CD4-positive, alpha-beta T cell (primary cell): Measurements from ENCODE around the gene MAPKAP1. TPM values are rescaled to one million over a fixed set of nuclear protein-coding genes. Genes with fewer than 3 reads are reported as not detected.

Experiments
- ATAC-seq: fragments of 200-7000 bp; cut with Tn5 transposase; one replicate; pipeline ENCODE4 v1.10.0; 2022; ENCODE audit warnings: mild to moderate bottlenecking; ENCODE audit not compliant: poor library complexity
- CTCF ChIA-PET: fragments of 350-600 bp; sonication (Branson Sonifier 250); formaldehyde crosslinking; loops from one replicate; lab custom pipeline; 2021; ENCODE audit warnings: antibody characterized with exemption, inconsistent platforms; lab: Charles Lee
- POLR2A ChIA-PET: fragments of 350-600 bp; sonication (Branson Sonifier 250); formaldehyde crosslinking; loops from one replicate; lab custom pipeline; 2021; ENCODE audit warnings: antibody characterized with exemption, inconsistent platforms; lab: Charles Lee
- DNase-seq, 14 experiments: peaks; one replicate each; pipeline ENCODE4 v3.0.0-alpha.2; 2013 to 2020; ENCODE audit warnings: mixed read lengths in 2 of 14
- H3K27ac ChIP-seq, 2 donors: one replicate each; pipeline versions ENCODE4 v1.5.1 to v1.7.0; 2013; ENCODE audit warnings: low read length in 2 of 2, low read depth in 1 of 2, mild to moderate bottlenecking in 1 of 2
- H3K27me3 ChIP-seq, 2 experiments: 1 replicate in 1 of 2; 2 replicates in 1 of 2; pipeline versions ENCODE4 v1.6.1 to v1.7.0; 2013; ENCODE audit warnings: low read length in 2 of 2, control low read depth in 1 of 2, mild to moderate bottlenecking in 1 of 2, moderate library complexity in 1 of 2; ENCODE audit not compliant: insufficient read depth in 2 of 2, control insufficient read depth in 1 of 2
- H3K36me3 ChIP-seq: one replicate; pipeline ENCODE4 v1.6.1; 2013; ENCODE audit warnings: low read length, control low read depth; ENCODE audit not compliant: insufficient read depth
- H3K4me1 ChIP-seq: one replicate; pipeline ENCODE4 v1.6.1; 2013; ENCODE audit warnings: low read length, control low read depth; ENCODE audit not compliant: insufficient read depth
- H3K4me3 ChIP-seq: one replicate; pipeline ENCODE4 v1.5.1; 2013; ENCODE audit warnings: mild to moderate bottlenecking, low read length, moderate library complexity
- H3K9me3 ChIP-seq, 2 experiments: 1 replicate in 1 of 2; 2 replicates in 1 of 2; pipeline versions ENCODE4 v1.6.1 to v1.7.0; 2013; ENCODE audit warnings: low read length in 2 of 2, mild to moderate bottlenecking in 2 of 2, control low read depth in 1 of 2, moderate library complexity in 1 of 2; ENCODE audit not compliant: control insufficient read depth in 1 of 2, insufficient read depth in 1 of 2
- H3K27ac Mint-ChIP-seq: one replicate; pipeline ENCODE4 v1.8.0; 2020; ENCODE audit warnings: mixed read lengths
- H3K27me3 Mint-ChIP-seq: one replicate; pipeline ENCODE4 v1.8.0; 2021; ENCODE audit warnings: mixed read lengths
- H3K36me3 Mint-ChIP-seq: one replicate; pipeline ENCODE4 v1.8.0; 2021; ENCODE audit warnings: low read depth, mixed read lengths
- H3K4me1 Mint-ChIP-seq: one replicate; pipeline ENCODE4 v1.8.0; 2021; ENCODE audit warnings: low read depth, mixed read lengths
- H3K4me3 Mint-ChIP-seq: one replicate; pipeline ENCODE4 v1.8.0; 2020; ENCODE audit warnings: mild to moderate bottlenecking, mixed read lengths
- H3K9me3 Mint-ChIP-seq: one replicate; pipeline ENCODE4 v1.8.0; 2020; ENCODE audit warnings: mixed read lengths
- intact Hi-C, 2 experiments: fragments of 100-400 bp; cut with DNase I in 1 of 2; cut with micrococcal nuclease in 1 of 2; formaldehyde crosslinking; loops; one replicate each; pipeline versions ENCODE4 v1.15.1 to v1.9.0; 2023 to 2025; cut with DNase I, micrococcal nuclease
- total RNA-seq, 174 experiments: library from RNA in 2 of 174; stranded (reverse) in 2 of 174; gene quantifications; one replicate each; pipeline ENCODE4 v1.2.3 and lab custom pipeline; 2021 to 2026
- TF ChIP-seq, protein P1 (sequence below): fragments of 200-600 bp; IDR thresholded peaks from one replicate; pipeline ENCODE4 v1.8.0; 2022; ENCODE audit warnings: antibody characterized with exemption, mild to moderate bottlenecking

The MAPKAP1 gene
- total RNA-seq, 2 experiments from 2014 or later = 40.3 to 44.9 TPM

DNA sequence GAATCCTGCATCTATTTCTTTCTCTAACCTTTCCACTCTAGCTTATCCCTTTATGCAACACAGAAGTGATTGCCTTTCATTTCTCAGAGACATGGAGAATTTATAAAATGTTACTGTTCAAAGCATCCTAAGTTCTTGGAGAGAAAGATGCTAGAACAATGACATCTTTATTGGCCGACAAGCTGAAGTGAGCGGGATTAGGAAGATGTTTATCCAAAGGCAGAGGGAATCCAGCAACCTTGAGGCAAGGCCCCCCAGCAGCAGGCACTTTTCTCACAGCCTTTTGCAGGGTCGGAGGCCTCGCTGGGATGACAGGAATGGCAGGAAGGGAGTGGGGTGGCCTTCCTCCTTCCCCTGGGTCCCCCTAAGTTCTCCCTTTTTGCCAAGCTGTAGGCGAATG is 240.6 kb downstream of the MAPKAP1 start:
- no peak overlapping the region for H3K27ac Mint-ChIP-seq
- Histone ChIP-seq H3K27me3 (no peaks in the 10 kb centered on the region), H3K9me3 (no peaks in the 10 kb centered on the region), H3K36me3 (peaks cover 43% of the 10 kb centered on the region), H3K27ac (no peak overlapping the region), H3K4me1 (no peaks in the 10 kb centered on the region), H3K4me3 (no peak overlapping the region)
- peaks cover 64% of the 10 kb centered on the region for H3K36me3 Mint-ChIP-seq
- ChIA-PET POLR2A (no interaction called here), CTCF (no interaction called here)
- no peak for ATAC-seq
- no peaks in the 10 kb centered on the region for H3K9me3 Mint-ChIP-seq
- TF ChIP-seq, protein P1, sequence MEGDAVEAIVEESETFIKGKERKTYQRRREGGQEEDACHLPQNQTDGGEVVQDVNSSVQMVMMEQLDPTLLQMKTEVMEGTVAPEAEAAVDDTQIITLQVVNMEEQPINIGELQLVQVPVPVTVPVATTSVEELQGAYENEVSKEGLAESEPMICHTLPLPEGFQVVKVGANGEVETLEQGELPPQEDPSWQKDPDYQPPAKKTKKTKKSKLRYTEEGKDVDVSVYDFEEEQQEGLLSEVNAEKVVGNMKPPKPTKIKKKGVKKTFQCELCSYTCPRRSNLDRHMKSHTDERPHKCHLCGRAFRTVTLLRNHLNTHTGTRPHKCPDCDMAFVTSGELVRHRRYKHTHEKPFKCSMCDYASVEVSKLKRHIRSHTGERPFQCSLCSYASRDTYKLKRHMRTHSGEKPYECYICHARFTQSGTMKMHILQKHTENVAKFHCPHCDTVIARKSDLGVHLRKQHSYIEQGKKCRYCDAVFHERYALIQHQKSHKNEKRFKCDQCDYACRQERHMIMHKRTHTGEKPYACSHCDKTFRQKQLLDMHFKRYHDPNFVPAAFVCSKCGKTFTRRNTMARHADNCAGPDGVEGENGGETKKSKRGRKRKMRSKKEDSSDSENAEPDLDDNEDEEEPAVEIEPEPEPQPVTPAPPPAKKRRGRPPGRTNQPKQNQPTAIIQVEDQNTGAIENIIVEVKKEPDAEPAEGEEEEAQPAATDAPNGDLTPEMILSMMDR = no peak
- DNase-seq = no peak
- intact Hi-C loops = no loop called here
- H3K27me3 Mint-ChIP-seq = no peaks in the 10 kb centered on the region
- no peaks in the 10 kb centered on the region for H3K4me1 Mint-ChIP-seq
- H3K4me3 Mint-ChIP-seq = no peak overlapping the region

DNA sequence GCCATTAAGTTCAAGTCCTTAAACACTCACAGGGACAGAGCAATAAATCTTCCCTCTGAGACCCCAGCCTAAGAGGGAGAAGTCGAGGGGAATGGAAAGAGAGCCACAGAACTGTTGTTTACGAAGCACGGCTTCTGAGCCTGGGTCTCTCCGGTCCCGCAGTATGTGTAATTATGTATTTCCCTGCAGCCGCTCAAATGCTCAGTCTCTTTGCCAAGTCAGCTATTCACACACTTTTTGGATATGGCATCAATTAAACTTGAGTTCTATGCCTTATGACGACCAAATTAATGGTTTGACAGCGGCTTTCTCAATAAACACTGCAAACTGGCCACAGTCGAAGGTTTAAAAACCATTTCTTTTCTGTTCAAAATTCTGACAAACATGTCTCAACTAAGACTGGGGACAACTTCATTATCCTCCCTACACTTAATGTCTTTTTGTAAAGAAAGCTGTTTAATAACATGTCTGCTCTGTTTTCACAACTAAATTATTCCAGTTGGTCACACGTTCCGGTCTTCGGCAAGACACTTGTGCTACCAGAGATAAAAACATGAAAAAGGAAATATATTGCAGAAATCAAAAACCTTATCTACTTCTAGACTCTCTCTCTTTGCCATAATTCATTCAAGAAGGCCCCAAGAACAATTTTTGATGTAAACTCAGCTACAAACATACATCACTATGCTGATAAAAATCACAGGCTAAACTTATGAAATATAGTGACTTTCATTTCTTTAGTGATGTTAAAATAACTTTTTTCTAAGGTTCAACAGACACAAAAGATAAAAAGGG is 242.2 kb downstream of the MAPKAP1 start:
- no peak overlapping the region for H3K27ac Mint-ChIP-seq
- Histone ChIP-seq H3K9me3 (peaks cover 0 to under 1% of the 10 kb centered on the region in 2 experiments), H3K4me3 (no peak overlapping the region), H3K36me3 (peaks cover 42% of the 10 kb centered on the region), H3K4me1 (no peaks in the 10 kb centered on the region), H3K27ac (no peak overlapping the region), H3K27me3 (no peaks in the 10 kb centered on the region)
- ATAC-seq = no peak
- H3K9me3 Mint-ChIP-seq = no peaks in the 10 kb centered on the region
- ChIA-PET CTCF (no interaction called here), POLR2A (no interaction called here)
- no peaks in the 10 kb centered on the region for H3K4me1 Mint-ChIP-seq
- H3K27me3 Mint-ChIP-seq = no peaks in the 10 kb centered on the region
- intact Hi-C loops = no loop called here
- no peak overlapping the region for H3K4me3 Mint-ChIP-seq
- peaks cover 62% of the 10 kb centered on the region for H3K36me3 Mint-ChIP-seq
- no peak for DNase-seq
- TF ChIP-seq, protein P1 = no peak

DNA sequence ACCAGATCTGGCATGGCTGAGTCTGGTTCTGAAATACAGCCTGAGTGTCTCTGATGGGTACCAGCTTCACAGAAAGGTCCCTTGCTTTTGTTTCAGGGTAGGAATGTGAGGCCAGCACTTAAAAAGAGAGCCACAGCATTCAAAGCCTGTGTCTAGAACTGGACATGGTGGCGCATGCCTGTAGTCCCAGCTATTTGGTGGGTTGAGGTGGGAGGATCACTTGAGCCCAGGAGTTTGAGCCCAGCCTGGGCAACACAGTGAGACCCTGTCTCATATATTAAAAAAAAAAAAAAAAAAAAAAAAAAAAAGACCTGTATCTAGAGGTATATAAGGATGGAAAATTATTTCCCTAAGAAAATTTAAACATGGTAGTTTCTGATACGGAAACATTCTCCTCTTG is 243.1 kb downstream of the MAPKAP1 start:
- peaks cover 42% of the 10 kb centered on the region for H3K36me3 ChIP-seq
- intact Hi-C loops = no loop called here
- DNase-seq = no peak
- H3K4me3 Mint-ChIP-seq = no peak overlapping the region
- ChIA-PET POLR2A (no interaction called here), CTCF (interaction anchor here (0.9 kb wide), 1 partner anchor 10 kb away, joined by 3 read pairs; no protein-coding TSS in a partner anchor)
- no peaks in the 10 kb centered on the region for H3K4me1 Mint-ChIP-seq
- H3K4me3 ChIP-seq = no peak overlapping the region
- no peaks in the 10 kb centered on the region for H3K27me3 ChIP-seq
- H3K9me3 ChIP-seq = peaks cover 0 to 6% of the 10 kb centered on the region in 2 experiments
- H3K27ac Mint-ChIP-seq = no peak overlapping the region
- H3K4me1 ChIP-seq = no peaks in the 10 kb centered on the region
- TF ChIP-seq, protein P1 = no peak
- no peaks in the 10 kb centered on the region for H3K27me3 Mint-ChIP-seq
- H3K9me3 Mint-ChIP-seq = no peaks in the 10 kb centered on the region
- no peak for ATAC-seq
- H3K27ac ChIP-seq = no peak overlapping the region
- peaks cover 57% of the 10 kb centered on the region for H3K36me3 Mint-ChIP-seq
